ENCODE results near the gene TTLL10. TPM values are rescaled to one million over a fixed set of nuclear protein-coding genes. Genes with fewer than 3 reads are reported as not detected.

The TTLL10 gene
- polyA plus RNA-seq, 1 of the 3 experiments (the other 2 are of a cell fraction): not detected

GRCh38 chr1:1243807-1244191, 70.1 kb downstream of the TTLL10 start:
- H3K79me2 ChIP-seq (ENCODE audit: insufficient read depth): no peaks in the 10 kb centered on the region
- no peak overlapping the region for H3K27ac ChIP-seq (ENCODE audit: low read depth in 2 of 2, low read length in 1 of 2)
- ChIA-PET POLR2A (no interaction called here), CTCF (interaction anchor here (0.7 kb wide), 1 partner anchor 47 kb away, joined by 3 read pairs; no protein-coding TSS in a partner anchor)
- H3K36me3 ChIP-seq (replicated peaks in 1 of 2; ENCODE audit: control insufficient read depth in 1 of 2, insufficient read depth in 2 of 2, low read length in 1 of 2): no peaks in the 10 kb centered on the region
- no peak overlapping the region for H3K4me3 ChIP-seq (ENCODE audit: low read depth in 2 of 2, low read length in 1 of 2)
- TF ChIP-seq IRF3 (IDR thresholded peaks at IDR 0.05; ENCODE audit: low read depth, low read length): no peak
- no peak for TF ChIP-seq REST (IDR thresholded peaks at IDR 0.05; ENCODE audit: low read depth, low read length)
- TF ChIP-seq USF1 (IDR thresholded peaks at IDR 0.05; ENCODE audit: borderline replicate concordance, low read depth): no peak
- no peak for TF ChIP-seq TEAD4 (IDR thresholded peaks at IDR 0.05; ENCODE audit: borderline replicate concordance, insufficient read depth)
- no peak for TF ChIP-seq EP300 (IDR thresholded peaks at IDR 0.05; ENCODE audit: borderline replicate concordance in 1 of 2, low read depth in 1 of 2, low read length in 1 of 2)
- TF ChIP-seq GABPA (IDR thresholded peaks at IDR 0.05; ENCODE audit: low read depth): no peak
- no peak for TF ChIP-seq SMC3 (IDR thresholded peaks at IDR 0.05; ENCODE audit: low read depth, low read length)
- no peak for TF ChIP-seq FOXM1 (IDR thresholded peaks at IDR 0.05; ENCODE audit: low read depth)
- TF ChIP-seq FOSL2 (IDR thresholded peaks at IDR 0.05; ENCODE audit: borderline replicate concordance, low read depth): no peak
- no peak for TF ChIP-seq TAF1 (IDR thresholded peaks at IDR 0.05; ENCODE audit: borderline replicate concordance, low read depth, low read length)
- TF ChIP-seq PBX3 (IDR thresholded peaks at IDR 0.05): no peak
- TF ChIP-seq SIN3A (IDR thresholded peaks at IDR 0.05; ENCODE audit: borderline replicate concordance, low read depth, low read length): no peak
- no peak for TF ChIP-seq MAX (IDR thresholded peaks at IDR 0.05; ENCODE audit: low read depth)
- no peak for TF ChIP-seq POLR2AphosphoS5 (IDR thresholded peaks at IDR 0.05; ENCODE audit: low read depth, low read length)
- TF ChIP-seq FOXJ3 (CRISPR knock-in tag; IDR thresholded peaks at IDR 0.05): no peak
- no peak for TF ChIP-seq RXRA (IDR thresholded peaks at IDR 0.05; ENCODE audit: borderline replicate concordance, low read depth)
- TF ChIP-seq EZH2phosphoT487 (IDR thresholded peaks at IDR 0.05; ENCODE audit: borderline replicate concordance, low read depth): no peak
- no peak for TF ChIP-seq RAD21 (IDR thresholded peaks at IDR 0.05; ENCODE audit: low read length)
- no peak for TF ChIP-seq NRF1 (IDR thresholded peaks at IDR 0.05; ENCODE audit: low read depth, low read length)
- WGBS (ENCODE audit: low lambda C conversion rate): 71% methylated on average over 7 of the region's 23 CpGs
- DNase-seq: no peak
- H3K4me2 ChIP-seq: no peak overlapping the region
- no peaks in the 10 kb centered on the region for H3K27me3 ChIP-seq (ENCODE audit: insufficient read depth)
- peaks cover 0 to 10% of the 10 kb centered on the region in 2 experiments; a peak in 1 of 4 replicates for H3K4me1 ChIP-seq (ENCODE audit: control insufficient read depth in 1 of 2, insufficient read depth in 2 of 2, low read depth in 1 of 2, low read length in 1 of 2)
- H4K20me1 ChIP-seq (ENCODE audit: insufficient read depth): no peaks in the 10 kb centered on the region
- no peaks in the 10 kb centered on the region for H3K9me2 ChIP-seq
- H3K9me3 ChIP-seq: no peaks in the 10 kb centered on the region
- H3F3A ChIP-seq (replicated peaks; ENCODE audit: insufficient read depth): no peaks in the 10 kb centered on the region
- H2AFZ ChIP-seq (ENCODE audit: low read depth): no peak overlapping the region
- no peak overlapping the region for H3K9ac ChIP-seq

Measured in SK-N-SH (cell line).